GM19467 (cell line): ENCODE results near the gene SENP7.
"Not testable (repeated sequence)": the region's sequence is repeated elsewhere in the genome, so short reads cannot be mapped to it uniquely, and the experiment has no call there.

Experiments used
- ATAC-seq: cut with Tn5 transposase; IDR thresholded peaks from one replicate; pipeline ENCODE4 v1.9.1; 2021; ENCODE audit warnings: mild to moderate bottlenecking, moderate library complexity; ENCODE audit not compliant: unreplicated experiment

Gene SENP7

DNA sequence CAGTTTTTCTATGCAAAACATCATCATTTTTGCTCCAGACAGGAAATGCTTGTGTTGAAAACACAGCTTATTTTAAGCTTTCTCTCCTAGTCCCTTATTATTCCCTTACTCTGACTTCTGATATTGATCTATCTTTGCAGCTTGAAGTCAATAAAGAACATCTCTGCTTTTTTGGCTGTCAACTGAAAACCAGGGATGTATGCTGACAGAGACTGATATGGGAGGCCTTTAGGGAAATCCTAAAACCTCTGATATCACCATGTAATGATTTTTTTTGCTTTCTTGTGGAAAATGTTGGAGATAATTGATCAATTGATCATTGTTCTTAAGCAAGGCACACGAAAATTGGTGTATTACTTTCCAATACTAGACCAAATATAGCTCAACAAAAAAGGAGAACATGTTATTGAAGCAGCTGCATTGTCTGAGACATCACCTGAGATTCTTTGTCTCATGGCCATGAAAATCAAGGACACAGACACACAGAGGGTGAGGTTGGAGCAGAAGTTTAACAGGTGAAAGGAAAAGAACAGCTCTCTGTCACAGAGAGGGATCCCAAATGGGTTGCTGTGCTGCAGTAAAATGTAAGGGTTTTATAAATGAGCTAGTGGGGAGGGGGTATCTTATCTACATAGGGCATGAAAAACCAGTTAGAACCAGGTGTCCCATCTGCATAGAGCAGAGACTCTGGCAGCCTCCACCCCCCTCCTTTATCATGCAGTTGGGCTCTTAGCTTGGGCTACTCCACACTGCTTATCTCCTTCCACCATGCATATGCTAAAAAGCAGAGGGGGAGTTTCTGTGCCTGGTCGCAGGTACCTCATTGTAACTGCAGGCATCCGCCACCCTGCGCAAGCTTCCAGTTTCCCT is 17.0 kb upstream of the SENP7 start:
- ATAC-seq = no peak

DNA sequence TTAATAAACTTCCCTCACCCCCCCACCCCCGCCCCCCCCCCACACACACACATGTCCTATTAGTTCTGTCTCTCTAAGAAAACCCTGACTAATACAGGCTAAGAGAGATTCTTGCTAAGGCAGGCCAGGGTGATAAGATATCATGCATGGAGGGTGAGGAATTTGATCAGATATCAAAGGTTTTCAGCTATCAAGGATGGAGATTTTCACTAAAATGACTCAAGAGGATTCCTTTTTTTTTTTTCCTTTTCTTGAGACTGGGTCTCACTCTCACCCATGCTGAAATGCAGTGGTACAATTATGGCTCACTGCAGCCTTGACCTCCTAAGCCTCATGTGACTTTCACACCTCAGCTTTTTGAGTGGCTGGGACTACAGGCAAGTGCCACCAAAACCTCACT is 14.9 kb upstream of the SENP7 start:
- no peak for ATAC-seq

DNA sequence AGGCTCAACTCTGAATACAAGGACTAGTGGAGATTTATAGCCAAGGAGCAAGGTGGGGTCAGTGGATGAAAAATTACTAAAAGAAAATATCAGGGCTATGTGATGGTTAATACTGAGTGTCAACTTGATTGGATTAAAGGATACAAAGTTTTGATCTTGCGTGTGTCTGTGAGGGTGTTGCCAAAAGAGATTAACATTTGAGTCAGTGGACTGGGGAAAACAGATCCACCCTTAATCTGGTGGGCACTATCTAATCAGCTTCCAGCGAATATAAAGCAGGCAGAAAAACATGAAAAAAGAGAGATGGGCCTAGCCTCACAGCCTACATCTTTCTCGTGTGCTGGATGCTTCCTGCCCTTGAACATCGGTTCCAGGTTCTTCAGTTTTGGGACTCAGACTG is 14.4 kb upstream of the SENP7 start:
- no peak for ATAC-seq

DNA sequence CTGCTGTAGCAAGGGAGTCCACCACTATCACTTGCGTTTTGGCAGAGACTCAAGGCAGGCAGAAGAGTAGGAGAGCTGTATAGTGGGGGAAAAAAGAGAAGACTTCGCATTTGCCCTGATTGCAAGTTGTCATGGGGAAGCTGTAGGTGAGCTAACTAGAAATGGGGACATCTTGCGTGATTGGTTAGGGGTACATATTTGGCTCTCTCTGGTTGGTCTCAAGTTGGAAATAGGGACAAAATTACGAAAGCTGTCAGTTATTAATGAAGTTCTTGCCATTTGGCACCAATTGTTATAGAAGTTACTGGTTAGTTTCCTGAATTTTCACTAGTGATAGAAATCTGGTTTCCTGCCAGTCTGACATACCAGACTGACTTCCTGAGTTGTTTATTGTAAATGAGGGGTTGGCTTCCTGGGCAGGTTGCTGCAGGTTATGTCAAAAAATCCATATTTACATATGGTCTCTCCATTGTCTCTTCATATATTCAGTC is 8.2 kb upstream of the SENP7 start:
- ATAC-seq = no peak

DNA sequence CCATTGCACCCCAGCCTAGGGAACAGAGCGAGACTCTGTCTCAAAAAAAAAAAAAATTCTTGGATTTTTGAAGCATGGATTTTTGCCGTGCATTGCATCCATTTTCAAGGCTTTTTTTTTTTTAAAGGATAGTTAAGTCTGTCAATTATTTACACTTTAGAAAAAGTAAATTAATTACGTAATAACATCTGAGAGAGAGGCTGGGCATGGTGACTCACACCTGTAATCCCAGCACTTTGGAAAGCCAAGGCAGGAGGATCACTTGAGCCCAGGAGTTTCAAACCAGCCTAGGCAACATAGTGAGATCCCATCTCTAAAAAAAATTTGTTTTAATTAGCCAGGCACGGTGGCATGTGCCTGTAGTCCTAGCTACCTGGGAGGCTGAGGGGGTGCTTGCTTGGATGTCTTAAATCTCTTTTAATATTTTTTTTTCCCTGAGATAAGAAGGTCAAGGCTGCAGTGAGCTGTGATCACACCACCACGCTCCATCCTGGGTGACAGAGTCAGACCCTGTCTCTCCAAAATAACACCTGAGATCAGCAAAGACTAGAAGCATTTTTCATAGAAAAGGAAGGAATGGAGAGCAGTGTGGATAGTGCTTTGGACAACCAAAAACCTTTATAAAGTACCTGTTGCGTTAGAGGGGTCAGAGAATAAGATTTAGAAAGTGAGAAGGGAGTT is 6.8 kb upstream of the SENP7 start:
- ATAC-seq = no peak

DNA sequence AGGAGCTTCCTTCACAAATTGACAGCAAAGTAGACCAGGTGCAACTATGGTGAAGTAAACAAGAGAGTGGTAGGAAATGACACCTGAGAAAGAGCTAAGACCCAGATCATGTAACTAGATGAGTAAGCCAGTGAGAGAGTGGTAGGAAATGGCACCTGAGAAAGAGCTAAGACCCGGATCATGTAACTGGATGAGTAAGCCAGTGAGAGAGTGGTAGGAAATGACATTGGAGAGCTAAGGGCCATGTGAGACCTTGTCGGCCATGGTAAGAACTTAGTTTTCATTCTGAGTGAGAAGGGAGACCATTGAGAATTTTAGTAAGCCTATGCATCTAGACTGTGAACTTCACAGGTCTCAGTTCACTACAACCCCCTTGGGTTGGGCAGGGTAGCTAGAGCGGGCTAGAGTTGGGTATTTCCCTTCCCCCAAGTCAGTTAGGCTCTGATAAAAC is 5.4 kb upstream of the SENP7 start:
- peak; percentile 93 for ATAC-seq

DNA sequence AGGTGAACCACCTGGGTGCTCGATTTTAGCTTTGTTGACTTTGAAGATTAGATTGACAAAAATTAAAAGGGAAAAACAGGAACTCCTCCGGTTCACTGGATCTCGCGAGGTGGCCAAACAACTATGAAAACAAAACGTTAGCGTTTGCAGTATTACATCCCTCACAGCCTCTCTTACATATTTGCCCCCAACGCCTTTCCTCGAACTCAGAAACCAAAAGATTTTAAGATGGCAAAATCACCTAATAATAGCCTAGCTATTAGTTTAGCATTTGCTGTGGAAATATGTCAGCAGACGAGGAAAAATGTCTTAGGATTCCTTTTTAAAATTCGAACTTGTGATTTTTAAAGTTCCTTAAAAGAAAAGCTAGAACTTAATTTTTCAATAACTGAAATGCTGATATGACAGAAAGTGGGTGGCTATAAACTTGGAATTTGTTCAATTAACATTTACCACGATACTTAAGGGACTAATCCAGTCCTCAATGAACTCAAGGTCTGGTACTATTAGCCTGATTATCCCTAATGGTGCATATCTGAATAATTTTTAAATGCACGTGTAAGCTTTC is 491 bp upstream of the SENP7 start:
- ATAC-seq = peak; percentile 28

DNA sequence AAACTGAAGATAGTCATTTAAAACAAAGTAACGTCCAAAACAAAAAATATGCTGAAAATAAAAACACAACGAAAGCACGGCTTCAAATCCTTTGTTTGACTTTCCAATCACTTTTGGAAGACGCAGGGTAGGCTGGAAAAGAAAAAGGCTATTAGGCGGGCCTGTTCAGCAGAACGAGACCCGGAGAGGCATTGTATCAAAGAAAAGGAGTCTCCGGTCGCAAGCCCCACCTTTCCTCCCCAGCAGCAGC is 691 bp downstream of the SENP7 start:
- ATAC-seq = peak; percentile 23

DNA sequence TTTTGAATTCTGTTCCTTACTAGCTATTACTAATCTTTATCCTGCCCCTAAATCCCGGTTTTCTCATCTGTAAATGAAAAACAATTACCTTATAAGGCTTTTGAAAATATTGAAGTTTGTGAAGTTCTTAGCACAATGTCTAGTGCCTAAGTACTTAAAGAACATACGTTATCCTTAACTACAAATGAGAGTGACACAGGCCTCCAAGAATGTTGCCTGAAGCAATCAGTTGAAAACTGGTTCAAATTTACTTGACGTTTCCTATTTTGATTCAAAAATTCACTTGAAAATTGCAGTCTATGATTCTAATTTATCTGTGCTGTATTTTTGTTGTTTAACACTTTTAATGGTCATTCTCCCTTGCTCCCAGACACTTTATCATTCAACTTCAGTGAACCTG is 3.2 kb downstream of the SENP7 start:
- no peak for ATAC-seq

DNA sequence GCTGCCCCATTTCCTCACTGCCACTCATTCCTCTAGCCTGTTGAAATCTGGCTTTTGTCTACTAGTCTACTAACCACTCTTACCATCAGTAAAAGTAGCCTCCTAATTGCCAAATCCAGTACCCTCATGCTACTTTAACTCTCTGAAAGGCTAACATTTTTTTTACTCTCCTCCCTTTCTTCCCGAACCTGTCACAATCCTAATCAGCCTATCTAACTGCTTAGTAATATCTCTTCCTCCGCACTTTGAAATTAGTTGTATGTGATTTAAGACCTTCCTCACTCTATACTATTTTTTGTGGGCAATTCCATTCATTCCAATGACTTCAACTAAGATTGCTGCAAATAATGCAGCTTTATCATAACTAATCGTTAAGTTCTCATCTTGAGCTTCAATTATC is 3.7 kb downstream of the SENP7 start:
- ATAC-seq = no peak

DNA sequence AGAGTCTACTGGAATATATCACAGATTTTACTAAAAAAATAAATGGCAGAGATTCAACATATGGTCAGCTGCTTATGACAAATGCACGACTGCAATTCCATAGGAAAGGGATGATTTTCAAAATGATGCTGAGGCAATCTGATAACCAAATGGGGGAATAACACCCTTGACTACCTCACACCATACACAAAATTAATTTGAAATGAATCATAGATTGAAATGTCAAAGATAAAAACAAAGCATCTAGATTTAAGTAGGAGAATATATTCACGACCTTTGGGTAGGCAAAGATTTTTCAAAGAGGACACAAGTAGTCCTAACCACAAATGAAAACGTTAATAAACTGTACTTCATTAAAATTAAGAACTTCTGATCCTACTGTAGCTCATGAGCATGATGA is 11.2 kb downstream of the SENP7 start:
- ATAC-seq = no peak

DNA sequence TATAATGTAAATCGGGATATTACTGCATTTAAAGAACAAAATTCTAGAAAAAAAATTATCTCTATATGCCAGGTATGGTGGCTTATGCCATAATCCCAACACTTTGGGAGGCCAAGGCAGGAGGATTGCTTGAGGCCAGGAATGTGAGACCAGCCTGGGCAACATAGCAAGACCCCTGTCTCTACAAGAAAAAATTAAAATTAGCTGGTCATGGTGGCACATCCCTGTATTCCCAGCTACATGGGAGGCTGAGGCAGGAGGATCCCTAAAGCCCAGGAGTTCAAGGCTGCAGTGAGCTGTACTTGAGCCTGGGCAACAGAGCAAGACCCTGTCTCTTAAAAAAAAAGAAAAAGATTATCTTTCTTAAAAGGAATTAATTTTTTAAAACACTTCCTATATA is 12.8 kb downstream of the SENP7 start:
- ATAC-seq = no peak

DNA sequence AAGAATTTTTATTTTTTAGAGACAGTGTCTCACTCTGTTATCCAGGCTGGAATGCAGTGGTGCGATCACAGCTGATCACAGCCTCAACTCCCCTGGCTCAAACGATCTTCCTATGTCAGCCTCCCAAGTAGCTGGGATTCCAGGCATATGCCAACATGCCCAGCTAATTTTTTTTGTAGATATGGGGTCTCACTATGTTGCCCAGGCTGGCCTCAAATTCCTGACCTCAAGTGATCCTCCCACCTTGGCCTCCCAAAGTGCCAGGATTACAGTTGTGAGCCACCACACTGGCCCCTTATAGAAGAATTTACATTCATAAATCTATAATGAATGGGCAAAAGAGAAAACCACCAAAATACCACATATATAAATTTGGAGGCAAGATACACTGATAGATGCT is 15.2 kb downstream of the SENP7 start:
- ATAC-seq = no peak

DNA sequence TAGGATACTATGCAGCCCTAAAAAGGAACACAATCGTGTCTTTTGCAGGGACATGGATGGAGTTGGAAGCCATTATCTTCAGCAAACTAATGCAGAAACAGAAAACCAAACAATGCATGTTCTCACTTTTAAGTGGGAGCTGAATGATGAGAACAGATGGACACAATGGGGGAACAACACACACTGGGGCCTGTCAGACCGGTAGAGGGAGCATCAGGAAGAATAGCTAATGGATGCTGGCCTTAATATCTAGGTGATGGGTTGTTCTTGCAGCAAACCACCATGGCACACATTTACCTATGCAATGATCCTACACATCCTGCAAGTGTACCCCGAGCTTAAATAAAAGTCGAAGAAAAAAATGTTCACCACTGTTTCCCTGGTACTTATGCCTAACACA is 17.5 kb downstream of the SENP7 start:
- ATAC-seq = no peak

DNA sequence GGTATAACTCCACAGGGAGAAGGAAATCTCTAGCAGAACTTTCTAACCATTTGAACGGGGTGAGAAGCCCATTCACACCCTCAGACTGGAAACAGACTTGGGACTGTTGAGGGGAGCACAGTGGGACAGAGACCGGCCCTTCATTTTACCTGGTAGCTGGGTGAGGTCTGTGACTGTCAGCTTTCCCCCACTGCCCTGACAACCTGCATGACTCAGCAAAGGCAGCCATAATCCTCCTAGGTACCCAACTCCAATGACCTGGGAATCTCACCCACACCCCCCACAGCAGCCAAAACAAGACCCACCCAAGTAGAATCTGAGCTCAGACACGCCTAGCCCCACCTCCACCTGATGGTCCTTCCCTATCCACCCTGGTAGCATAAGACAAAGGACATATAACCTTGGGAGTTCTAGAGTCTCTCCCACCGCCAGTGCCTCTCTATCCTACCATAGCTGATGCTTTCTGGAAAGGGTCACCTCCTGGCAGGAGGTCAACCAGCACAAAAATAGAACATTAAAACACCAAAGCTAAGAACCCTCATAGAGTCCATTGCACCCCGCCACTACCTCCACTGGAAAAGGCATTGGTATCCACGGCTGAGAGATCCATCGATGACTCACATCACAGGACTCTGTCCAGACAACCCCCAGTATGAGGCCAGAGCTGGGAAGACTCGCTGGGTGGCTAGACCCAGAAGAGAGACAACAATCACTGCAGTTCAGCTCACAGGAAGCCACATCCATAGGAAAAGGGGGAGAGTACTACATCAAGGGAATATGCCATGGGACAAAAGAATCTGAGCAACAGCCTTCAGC is 28.0 kb downstream of the SENP7 start:
- ATAC-seq = no peak

DNA sequence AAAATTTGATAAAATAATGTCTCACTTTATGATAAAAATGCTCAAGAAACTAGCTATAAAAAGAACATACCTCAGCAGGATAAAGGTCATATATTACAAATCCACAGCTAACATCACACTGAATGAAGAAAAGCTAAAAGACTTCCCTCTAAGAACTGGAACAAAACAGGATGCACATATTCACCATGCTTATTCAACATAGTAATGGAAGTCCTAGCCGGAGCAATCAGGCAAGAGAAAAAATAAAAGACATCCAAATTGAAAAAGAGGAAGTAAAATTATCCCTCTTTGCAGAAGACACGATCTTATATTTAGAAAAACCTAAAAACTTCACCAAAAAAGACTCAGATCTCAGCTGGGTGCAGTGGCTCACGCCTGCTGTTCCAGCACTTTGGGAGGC is 34.0 kb downstream of the SENP7 start:
- no peak for ATAC-seq

DNA sequence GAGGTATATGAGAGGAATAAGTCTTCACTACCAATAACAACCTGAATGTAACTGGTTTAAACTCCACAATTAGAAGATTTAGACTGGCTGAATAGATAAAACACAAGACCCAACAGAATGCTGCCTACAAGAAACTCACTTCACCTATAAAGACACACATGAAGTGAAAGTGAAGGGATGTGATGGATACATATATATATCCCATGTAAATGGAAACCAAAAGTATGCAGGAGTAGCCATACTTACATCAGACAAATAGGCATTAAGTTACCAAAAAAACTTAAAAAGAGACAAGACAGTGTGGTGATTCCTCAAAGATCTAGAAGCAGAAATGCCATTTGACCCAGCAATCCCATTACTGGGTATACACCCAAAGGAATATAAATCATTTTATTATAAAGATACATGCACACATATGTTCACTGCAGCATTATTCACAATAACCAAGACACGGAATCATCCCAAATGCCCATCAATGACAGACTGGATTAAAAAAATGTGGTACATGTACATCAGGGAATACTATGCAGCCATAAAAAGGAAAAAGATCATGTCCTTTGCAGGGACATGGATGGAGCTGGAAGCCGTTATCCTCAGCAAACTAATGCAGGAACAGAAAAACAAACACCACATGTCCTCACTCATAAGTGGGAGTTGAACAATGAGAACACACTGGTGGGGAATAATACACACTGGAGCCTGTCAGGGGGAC is 38.0 kb downstream of the SENP7 start:
- ATAC-seq = not testable (repeated sequence)

DNA sequence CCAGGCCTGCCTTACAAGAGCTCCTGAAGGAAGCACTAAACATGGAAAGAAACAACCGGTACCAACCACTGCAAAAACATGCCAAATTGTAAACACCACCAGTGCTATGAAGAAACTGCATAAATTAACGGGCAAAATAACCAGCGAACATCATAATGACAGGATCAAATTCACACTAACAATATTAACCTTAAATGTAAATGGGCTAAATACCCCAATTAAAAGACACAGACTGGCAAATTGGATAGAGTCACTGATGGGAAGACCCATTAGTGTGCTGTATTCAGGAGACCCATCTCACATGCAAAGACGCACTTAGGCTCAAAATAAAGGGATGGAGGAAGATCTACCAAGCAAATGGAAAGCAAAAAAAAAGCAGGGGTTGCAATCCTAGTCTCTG is 44.3 kb downstream of the SENP7 start:
- ATAC-seq = not testable (repeated sequence)

DNA sequence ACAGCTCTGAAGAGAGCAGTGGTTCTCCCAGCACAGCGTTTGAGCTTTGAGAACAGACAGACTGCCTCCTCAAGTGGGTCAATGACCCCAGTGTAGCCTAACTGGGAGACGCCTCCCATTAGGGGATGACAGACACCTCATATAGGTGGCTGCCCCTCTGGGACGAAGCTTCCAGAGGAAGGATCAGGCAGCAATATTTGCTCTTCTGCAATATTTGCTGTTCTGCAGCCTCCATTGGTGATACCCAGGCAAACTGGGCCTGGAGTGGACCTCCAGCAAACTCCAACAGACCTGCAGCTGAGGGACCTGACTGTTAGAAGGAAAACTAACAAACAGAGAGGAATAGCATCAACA is 45.7 kb downstream of the SENP7 start:
- ATAC-seq = not testable (repeated sequence)

DNA sequence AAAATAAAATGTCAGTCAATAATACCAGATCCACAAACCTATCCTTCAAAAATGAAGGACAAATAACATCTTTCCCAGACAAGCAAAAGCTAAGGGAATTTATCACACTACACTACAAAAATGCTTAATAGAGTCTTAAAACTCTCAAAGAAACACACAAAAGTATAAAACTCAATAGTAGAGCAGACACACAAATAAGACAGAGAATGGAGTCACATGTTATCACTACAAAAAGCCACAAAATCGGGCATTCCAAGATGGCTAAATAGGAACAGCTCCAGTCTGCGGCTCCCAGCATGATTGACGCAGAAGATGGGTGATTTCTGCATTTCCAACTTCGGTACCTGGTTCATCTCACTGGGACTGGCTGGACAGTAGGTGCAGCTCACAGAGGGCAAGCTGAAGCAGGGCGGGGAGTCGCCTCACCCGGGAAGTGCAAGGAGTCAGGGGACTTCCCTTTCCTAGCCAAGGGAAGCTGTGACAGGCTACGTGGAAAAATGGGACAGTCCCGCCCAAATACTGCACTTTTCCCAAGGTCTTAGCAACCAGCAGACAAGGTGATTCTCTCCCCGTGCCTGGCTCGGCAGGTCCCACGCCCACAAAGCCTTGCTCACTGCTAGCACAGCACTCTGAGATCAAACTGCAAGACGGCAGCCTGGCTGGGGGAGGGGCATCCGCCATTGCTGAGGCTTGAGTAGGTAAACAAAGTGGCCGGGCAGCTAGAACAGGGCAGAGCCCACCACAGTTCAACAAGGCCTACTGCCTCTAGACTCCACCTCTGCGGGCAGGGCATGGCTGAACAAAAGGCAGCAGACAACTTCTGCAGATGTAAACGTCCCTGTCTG is 46.3 kb downstream of the SENP7 start:
- ATAC-seq = no peak
